Testis (tissue), 2 donors: ENCODE data around the gene SRPK3.
"Not testable (repeated sequence)": the region's sequence is repeated elsewhere in the genome, so short reads cannot be mapped to it uniquely, and the experiment has no call there.

ENCODE experiments used
- CTCF ChIP-seq, 3 experiments: fragments of 450-650 bp in 2 of 3; fragments of 200-600 bp in 1 of 3; sonication (generic) in 1 of 3; IDR thresholded peaks; one replicate each; pipeline ENCODE4 v1.5.1; 2016 to 2019; ENCODE audit warnings: antibody characterized with exemption in 3 of 3, mild to moderate bottlenecking in 2 of 3, moderate library complexity in 1 of 3
- POLR2A ChIP-seq: fragments of 450-650 bp; IDR thresholded peaks from one replicate; pipeline ENCODE4 v1.6.1; 2017; ENCODE audit warnings: antibody characterized with exemption, mild to moderate bottlenecking, moderate library complexity

- not testable (repeated sequence) for TF ChIP-seq CTCF (IDR thresholded peaks at IDR 0.05); POLR2A
Measured at GRCh38 chrX:153818064-153818463, 37.2 kb downstream of the SRPK3 start.
